ENCODE measurements around the gene KCTD5. TPM values are rescaled to one million over a fixed set of nuclear protein-coding genes. Genes with fewer than 3 reads are reported as not detected.

KCTD5 gene
- total RNA-seq, 1 donor from 2014 or later: 24.3 TPM

DNA sequence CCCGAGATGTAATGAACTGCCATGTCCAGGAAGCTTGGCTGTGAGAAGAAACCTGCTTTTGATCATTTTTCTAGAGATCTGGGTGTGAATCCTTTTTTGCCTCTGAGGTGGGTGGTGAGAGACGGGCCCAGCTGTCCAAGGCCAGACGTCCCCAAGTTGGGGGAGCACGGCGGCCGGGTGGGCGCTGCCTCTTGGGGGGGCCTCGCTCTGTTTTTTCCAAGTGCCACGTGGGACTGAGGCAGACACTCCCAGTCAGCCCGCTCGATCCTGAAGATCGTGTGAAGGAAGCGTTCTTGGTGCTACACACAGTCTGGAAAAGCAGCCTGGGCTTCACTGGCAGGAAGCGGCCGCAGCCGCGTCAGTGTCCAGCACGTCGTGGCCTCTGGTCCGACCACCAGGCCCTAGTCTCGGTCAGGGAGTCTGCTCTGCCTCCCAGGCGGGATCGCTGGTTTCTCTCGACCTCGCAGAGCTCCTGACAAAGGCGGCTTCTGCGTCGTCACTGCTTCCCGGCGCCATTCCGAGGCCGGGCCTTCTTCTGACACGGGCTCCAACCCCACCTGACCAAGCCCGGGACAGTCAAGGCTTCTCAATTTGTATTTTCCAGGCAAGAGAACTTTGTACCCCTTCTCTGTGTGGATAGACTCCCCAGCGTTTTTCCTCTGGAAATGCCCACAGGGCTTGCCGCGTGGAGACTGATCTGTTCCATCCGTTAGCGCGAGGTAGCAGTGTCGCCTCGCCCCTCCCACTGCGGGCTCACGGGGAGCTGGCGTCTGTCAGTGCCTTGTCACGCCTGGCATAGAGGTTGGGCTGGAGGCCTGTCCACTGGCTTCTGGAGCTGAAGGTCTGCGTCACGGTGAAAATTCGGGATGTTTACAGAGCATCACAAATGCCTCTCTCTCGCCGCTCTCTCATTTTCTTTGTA, 25.3 kb downstream of the KCTD5 start:
- Mint-ChIP-seq H3K9me3 (ENCODE audit: unreplicated experiment) (no peaks in the 10 kb centered on the region), H3K27me3 (ENCODE audit: unreplicated experiment) (peaks cover 4% of the 10 kb centered on the region), H3K4me1 (ENCODE audit: unreplicated experiment) (no peaks in the 10 kb centered on the region), H3K4me3 (ENCODE audit: unreplicated experiment) (no peak overlapping the region), H3K27ac (ENCODE audit: unreplicated experiment) (no peak overlapping the region), H3K36me3 (ENCODE audit: low read depth, unreplicated experiment) (peaks cover 10% of the 10 kb centered on the region)
- TF ChIP-seq, protein P1, sequence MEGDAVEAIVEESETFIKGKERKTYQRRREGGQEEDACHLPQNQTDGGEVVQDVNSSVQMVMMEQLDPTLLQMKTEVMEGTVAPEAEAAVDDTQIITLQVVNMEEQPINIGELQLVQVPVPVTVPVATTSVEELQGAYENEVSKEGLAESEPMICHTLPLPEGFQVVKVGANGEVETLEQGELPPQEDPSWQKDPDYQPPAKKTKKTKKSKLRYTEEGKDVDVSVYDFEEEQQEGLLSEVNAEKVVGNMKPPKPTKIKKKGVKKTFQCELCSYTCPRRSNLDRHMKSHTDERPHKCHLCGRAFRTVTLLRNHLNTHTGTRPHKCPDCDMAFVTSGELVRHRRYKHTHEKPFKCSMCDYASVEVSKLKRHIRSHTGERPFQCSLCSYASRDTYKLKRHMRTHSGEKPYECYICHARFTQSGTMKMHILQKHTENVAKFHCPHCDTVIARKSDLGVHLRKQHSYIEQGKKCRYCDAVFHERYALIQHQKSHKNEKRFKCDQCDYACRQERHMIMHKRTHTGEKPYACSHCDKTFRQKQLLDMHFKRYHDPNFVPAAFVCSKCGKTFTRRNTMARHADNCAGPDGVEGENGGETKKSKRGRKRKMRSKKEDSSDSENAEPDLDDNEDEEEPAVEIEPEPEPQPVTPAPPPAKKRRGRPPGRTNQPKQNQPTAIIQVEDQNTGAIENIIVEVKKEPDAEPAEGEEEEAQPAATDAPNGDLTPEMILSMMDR (IDR thresholded peaks at IDR 0.05; ENCODE audit: unreplicated experiment): no peak
- DNase-seq (ENCODE audit: low spot score): no peak

DNA sequence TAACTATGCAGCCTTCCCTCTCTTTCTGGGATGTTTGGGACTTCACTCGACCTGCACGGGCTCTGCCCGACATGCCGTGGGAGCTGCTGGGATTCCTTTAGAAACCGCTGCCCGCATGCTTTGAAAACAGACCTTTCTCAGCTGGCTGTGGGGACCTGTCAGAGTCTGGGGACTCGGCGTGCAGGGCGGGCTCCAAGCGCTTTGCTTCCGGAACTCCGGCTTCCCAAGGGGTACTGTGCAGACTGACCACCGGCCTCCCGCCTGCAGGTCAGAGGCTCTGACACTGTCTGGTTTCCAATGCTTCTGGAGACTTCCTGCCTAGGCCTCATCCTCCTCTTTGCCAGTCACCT, 25.9 kb downstream of the KCTD5 start:
- Mint-ChIP-seq H3K4me3 (ENCODE audit: unreplicated experiment) (no peak overlapping the region), H3K4me1 (ENCODE audit: unreplicated experiment) (no peaks in the 10 kb centered on the region), H3K27me3 (ENCODE audit: unreplicated experiment) (peaks cover 4% of the 10 kb centered on the region), H3K36me3 (ENCODE audit: low read depth, unreplicated experiment) (peaks cover 10% of the 10 kb centered on the region), H3K27ac (ENCODE audit: unreplicated experiment) (no peak overlapping the region), H3K9me3 (ENCODE audit: unreplicated experiment) (no peaks in the 10 kb centered on the region)
- TF ChIP-seq, protein P1 (IDR thresholded peaks at IDR 0.05; ENCODE audit: unreplicated experiment): no peak
- no peak for DNase-seq (ENCODE audit: low spot score)

GRCh38 chr16:2708955-2709587, 26.7 kb downstream of the KCTD5 start:
- Mint-ChIP-seq H3K9me3 (ENCODE audit: unreplicated experiment) (no peaks in the 10 kb centered on the region), H3K4me3 (ENCODE audit: unreplicated experiment) (no peak overlapping the region), H3K27me3 (ENCODE audit: unreplicated experiment) (peaks cover 4% of the 10 kb centered on the region), H3K27ac (ENCODE audit: unreplicated experiment) (no peak overlapping the region), H3K4me1 (ENCODE audit: unreplicated experiment) (no peaks in the 10 kb centered on the region), H3K36me3 (ENCODE audit: low read depth, unreplicated experiment) (peaks cover 10% of the 10 kb centered on the region)
- TF ChIP-seq, protein P1 (IDR thresholded peaks at IDR 0.05; ENCODE audit: unreplicated experiment): no peak
- DNase-seq (ENCODE audit: low spot score): no peak

GRCh38 chr16:2709588-2709984, 27.3 kb downstream of the KCTD5 start:
- DNase-seq (ENCODE audit: low spot score): no peak
- H3K27me3 Mint-ChIP-seq (ENCODE audit: unreplicated experiment): peaks cover 4% of the 10 kb centered on the region
- no peaks in the 10 kb centered on the region for H3K9me3 Mint-ChIP-seq (ENCODE audit: unreplicated experiment)
- H3K27ac Mint-ChIP-seq (ENCODE audit: unreplicated experiment): no peak overlapping the region
- H3K4me1 Mint-ChIP-seq (ENCODE audit: unreplicated experiment): no peaks in the 10 kb centered on the region
- no peak overlapping the region for H3K4me3 Mint-ChIP-seq (ENCODE audit: unreplicated experiment)
- TF ChIP-seq, protein P1 (IDR thresholded peaks at IDR 0.05; ENCODE audit: unreplicated experiment): no peak
- H3K36me3 Mint-ChIP-seq (ENCODE audit: low read depth, unreplicated experiment): peaks cover 10% of the 10 kb centered on the region
